Renal cortical epithelial cell (primary cell): Measurements from ENCODE around the gene FAM20A. TPM values are rescaled to one million over a fixed set of nuclear protein-coding genes. Genes with fewer than 3 reads are reported as not detected.

Experiments used
- DNase-seq: peaks from one replicate; pipeline ENCODE4 v3.0.0-alpha.2; 2011; ENCODE audit warnings: low read depth
- total RNA-seq: library from RNA; depleted of rRNA; stranded (reverse); fragments of >200 nt; gene quantifications from 2 replicates; pipeline ENCODE4 v1.2.3, GENCODE V29; 2014

The FAM20A gene
- total RNA-seq: 12.9 TPM in 1 of 2 replicates, not detected in the other

GRCh38 chr17:68600931-68601564 lies at the start of gene FAM20A:
Gene FAM20A, minus strand, starts transcription at chr17:68601367. Its CDS starts 701 bp downstream, at chr17:68600666.
- no peak for DNase-seq

GRCh38 chr17:68649324-68649723 lies 48.2 kb upstream of the FAM20A start:
- DNase-seq: no peak

GRCh38 chr17:68646626-68647526 lies 45.7 kb upstream of the FAM20A start:
- DNase-seq: peak; percentile 13

GRCh38 chr17:68642118-68642412 lies 40.9 kb upstream of the FAM20A start:
- DNase-seq: no peak

GRCh38 chr17:68641276-68642117 lies 40.3 kb upstream of the FAM20A start:
- DNase-seq: no peak

GRCh38 chr17:68640242-68640989 lies 39.2 kb upstream of the FAM20A start:
- no peak for DNase-seq

- no peak for DNase-seq
These were observed 33.2 kb upstream of the FAM20A start for GRCh38 chr17:68634345-68634876.

- no peak for DNase-seq
These were observed 27.4 kb upstream of the FAM20A start for GRCh38 chr17:68628576-68628957.

GRCh38 chr17:68627956-68628575 lies 26.9 kb upstream of the FAM20A start:
- peak; percentile 17 for DNase-seq

- peak; percentile 31 for DNase-seq
These were observed 23.2 kb upstream of the FAM20A start for GRCh38 chr17:68624381-68624780.

- no peak for DNase-seq
These were observed 22.6 kb upstream of the FAM20A start for GRCh38 chr17:68623811-68624210.

- no peak for DNase-seq
These were observed 21.3 kb upstream of the FAM20A start for GRCh38 chr17:68622423-68622822.

GRCh38 chr17:68621065-68621464 lies 19.9 kb upstream of the FAM20A start:
- no peak for DNase-seq

GRCh38 chr17:68616334-68616733 lies 15.2 kb upstream of the FAM20A start:
- no peak for DNase-seq

- DNase-seq: no peak
These were observed 13.6 kb upstream of the FAM20A start for GRCh38 chr17:68614718-68615117.

GRCh38 chr17:68613739-68614298 lies 12.7 kb upstream of the FAM20A start:
- peak; percentile 46 for DNase-seq

GRCh38 chr17:68612923-68613292 lies 11.7 kb upstream of the FAM20A start:
- no peak for DNase-seq

- no peak for DNase-seq
These were observed 11.2 kb upstream of the FAM20A start for GRCh38 chr17:68612209-68612922.

- no peak for DNase-seq
These were observed 10.4 kb upstream of the FAM20A start for GRCh38 chr17:68611353-68612208.
